Activated T-cell treated with anti-CD3 and anti-CD28 coated beads, Interleukin-2, amount 50 U/mL, for 4 hours (primary cell): ENCODE measurements around the gene DNAH1. TPM values are rescaled to one million over a fixed set of nuclear protein-coding genes. Genes with fewer than 3 reads are reported as not detected.

Source experiments
- ATAC-seq, 2 donors: fragments of 200-7000 bp; cut with Tn5 transposase; one replicate each; pipeline ENCODE4 v1.10.0; 2021
- DNase-seq: peaks from one replicate; pipeline ENCODE4 v3.0.0-alpha.2; 2020
- H3K27me3 Mint-ChIP-seq: one replicate; pipeline ENCODE4 v1.8.0; 2021; ENCODE audit warnings: low read depth, mixed read lengths
- H3K36me3 Mint-ChIP-seq: one replicate; pipeline ENCODE4 v1.8.0; 2022; ENCODE audit warnings: mixed read lengths; ENCODE audit not compliant: insufficient read depth
- H3K4me1 Mint-ChIP-seq: one replicate; pipeline ENCODE4 v1.8.0; 2021; ENCODE audit warnings: low read depth, mixed read lengths
- H3K4me3 Mint-ChIP-seq: one replicate; pipeline ENCODE4 v1.8.0; 2021; ENCODE audit warnings: mild to moderate bottlenecking, moderate library complexity, mixed read lengths
- H3K9me3 Mint-ChIP-seq: one replicate; pipeline ENCODE4 v1.8.0; 2021; ENCODE audit warnings: mixed read lengths
- total RNA-seq, 3 donors: library from RNA; stranded (reverse); gene quantifications; one replicate each; pipeline ENCODE4 v1.2.1, GENCODE V29; 2021

DNAH1 gene
- total RNA-seq, 3 donors from 2014 or later = 6.4 to 8.4 (median 6.6) TPM

DNA sequence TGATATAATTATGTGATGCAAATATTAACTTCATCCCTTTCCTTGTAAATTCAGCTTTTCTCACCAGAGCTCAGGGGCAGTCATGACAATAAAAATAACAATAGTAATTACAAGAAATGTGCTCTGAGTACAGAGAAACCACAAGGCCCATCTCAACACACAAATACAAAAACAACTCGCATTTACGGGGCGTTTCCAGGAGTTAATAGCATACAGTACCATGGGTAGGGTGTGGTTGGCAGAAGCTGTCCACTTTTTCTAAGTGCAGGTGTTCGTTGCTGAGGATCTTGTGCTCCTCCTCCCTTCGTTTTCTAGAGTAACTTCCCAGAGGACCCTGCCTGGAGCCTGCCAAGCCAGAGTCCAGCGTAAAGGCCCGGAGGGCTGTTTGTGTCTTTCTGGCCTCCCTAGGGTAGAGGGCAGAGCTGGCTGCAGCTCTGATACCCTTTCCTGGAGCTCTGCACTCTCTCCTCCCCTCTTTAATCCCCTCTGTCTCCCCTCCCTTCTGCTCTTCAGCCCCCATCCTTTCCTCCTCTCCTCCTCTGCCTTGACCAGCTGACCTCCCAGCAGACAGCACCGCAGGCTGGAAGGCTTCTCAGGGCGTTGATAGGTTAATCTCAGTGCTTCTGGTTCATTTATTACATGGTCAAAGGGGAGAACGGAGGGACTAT is 117.3 kb downstream of the DNAH1 start:
- no peak for ATAC-seq
- Mint-ChIP-seq H3K4me3 (no peak overlapping the region), H3K27me3 (no peaks in the 10 kb centered on the region), H3K4me1 (peaks cover 3% of the 10 kb centered on the region), H3K36me3 (no peaks in the 10 kb centered on the region), H3K9me3 (no peaks in the 10 kb centered on the region)
- DNase-seq = no peak

DNA sequence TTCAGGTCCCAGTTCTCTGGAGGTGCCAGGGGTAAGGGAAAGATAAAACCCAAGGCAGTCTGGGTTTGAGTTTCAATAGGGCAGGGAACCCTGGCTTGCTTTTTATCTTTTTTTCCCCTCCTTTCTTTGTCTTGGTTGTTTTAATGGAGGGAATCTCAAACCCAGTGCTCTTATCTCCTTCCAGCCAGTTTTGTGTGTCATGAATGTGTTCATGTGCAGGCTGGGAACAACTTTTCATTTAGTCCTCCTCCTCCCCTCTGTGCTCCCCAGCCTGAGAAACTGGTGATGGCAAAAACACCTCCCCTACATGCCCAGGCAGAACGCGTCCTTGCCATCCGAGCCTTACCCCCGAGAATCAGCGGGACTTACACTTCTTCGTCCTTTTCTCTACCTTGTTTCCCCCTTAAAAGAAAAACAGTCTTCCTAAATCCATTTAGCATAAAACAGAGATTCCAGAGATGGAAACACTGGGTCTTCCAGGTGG is 117.9 kb downstream of the DNAH1 start:
- no peak overlapping the region for H3K4me3 Mint-ChIP-seq
- no peaks in the 10 kb centered on the region for H3K27me3 Mint-ChIP-seq
- H3K36me3 Mint-ChIP-seq = no peaks in the 10 kb centered on the region
- DNase-seq (no peak), ATAC-seq (no peak)
- H3K4me1 Mint-ChIP-seq = peaks cover 3% of the 10 kb centered on the region
- no peaks in the 10 kb centered on the region for H3K9me3 Mint-ChIP-seq

DNA sequence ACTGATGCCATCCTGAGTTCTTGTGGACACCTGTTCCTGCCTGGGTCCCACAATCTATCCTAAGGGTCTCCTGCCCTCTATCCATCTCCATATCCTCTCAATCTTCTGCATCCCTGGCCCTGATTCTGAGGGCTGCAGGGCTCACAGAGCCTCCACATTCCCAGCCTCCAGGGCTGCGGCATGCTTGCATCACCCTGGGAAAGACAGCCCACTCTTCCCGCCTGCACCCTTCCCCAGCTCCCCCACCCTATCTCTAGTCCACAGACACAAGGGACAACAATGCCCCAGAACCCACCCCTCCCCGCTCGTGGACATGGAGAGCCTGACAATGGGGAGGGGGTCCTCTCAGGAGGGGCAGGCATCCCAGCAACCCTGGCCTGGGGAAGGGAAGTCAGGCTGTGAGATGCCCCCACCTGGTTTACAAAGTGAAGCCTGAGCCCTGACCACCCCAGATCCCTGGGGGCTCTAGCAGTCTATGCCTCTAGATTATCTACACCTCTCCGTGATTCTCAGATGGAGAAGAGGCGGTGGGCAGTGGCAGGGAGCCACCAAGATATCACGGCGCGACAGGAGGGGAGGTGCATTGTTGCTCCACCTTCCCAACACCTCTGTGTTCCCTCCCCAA is 118.5 kb downstream of the DNAH1 start:
- H3K4me3 Mint-ChIP-seq = no peak overlapping the region
- ATAC-seq (no peak), DNase-seq (no peak)
- H3K9me3 Mint-ChIP-seq = no peaks in the 10 kb centered on the region
- H3K27me3 Mint-ChIP-seq = no peaks in the 10 kb centered on the region
- H3K4me1 Mint-ChIP-seq = peaks cover 3% of the 10 kb centered on the region
- no peaks in the 10 kb centered on the region for H3K36me3 Mint-ChIP-seq

DNA sequence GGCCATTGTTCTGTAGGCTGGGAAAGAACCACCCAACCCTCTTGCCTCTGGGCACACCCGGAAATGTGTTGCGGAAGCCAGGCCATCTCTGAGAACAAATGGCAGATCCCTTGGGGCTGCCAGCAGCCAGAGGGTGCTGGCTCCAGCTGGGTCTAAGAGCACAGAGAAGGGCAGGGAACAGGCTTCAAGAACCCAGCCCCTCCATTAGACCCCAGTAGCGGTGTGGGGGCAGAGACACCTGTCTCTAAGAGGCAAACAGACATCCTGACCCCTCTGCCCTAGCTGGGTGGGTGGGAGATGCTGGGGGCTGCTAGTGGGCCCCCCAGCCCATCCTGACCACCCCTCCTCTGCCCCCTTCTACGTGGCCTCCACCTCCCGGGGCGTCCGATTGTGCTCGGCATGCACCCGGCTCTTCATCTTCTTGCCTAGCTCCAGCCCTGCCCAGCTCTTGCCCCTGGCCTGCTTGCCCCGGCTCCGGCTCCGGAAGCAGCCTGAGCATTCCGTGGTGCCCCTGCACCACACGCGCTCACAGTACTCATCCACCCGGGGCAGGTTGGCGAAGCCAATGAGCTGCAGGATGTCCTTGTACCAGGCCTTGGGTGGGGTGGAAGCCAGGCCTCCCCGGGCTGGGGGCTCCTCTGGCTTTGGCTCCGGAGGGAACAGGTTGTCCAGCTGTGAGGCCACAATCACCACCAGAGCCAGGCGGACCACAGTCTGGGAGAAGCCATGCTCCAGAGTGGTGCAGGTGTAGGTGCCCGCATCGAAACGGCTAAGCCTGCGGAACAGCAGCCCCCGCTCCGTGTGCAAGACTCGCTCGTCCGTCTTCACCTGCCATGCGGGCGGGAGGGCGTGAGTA is 119.4 kb downstream of the DNAH1 start:
- no peak overlapping the region for H3K4me3 Mint-ChIP-seq
- H3K36me3 Mint-ChIP-seq = no peaks in the 10 kb centered on the region
- ATAC-seq (no peak), DNase-seq (no peak)
- no peaks in the 10 kb centered on the region for H3K9me3 Mint-ChIP-seq
- peaks cover 3% of the 10 kb centered on the region for H3K4me1 Mint-ChIP-seq
- no peaks in the 10 kb centered on the region for H3K27me3 Mint-ChIP-seq

DNA sequence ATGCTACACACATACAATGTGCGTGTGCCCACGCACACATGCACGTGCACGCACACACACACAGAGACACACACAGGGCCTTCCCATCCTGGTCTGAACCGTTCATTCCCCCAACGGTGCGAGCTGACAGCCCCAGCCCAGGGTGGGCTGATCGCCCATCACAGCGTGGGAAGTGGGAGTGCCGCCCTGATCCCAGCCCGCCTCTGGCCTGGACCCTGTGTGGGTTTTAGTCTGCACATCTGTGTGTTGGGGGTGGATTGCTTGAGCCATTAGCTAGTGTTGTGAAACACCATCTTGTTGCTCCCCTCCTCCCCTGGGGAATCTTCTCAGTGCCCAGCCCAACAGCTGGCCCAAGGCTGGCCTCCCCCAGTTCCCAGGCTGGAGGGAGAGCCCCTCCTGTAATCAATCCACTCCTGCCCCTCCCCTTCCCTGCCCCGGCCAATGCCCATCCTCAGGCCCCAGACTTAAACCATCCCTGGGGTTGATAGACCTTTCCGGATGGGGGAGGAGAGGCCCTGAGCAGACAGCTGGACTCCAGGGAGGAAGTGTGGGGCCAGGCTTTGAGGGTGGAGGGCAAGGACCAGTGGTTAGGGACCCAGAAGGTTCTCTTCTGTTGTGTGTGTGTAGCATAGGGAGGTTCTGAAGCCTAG is 120.5 kb downstream of the DNAH1 start:
- no peaks in the 10 kb centered on the region for H3K9me3 Mint-ChIP-seq
- no peak overlapping the region for H3K4me3 Mint-ChIP-seq
- no peaks in the 10 kb centered on the region for H3K27me3 Mint-ChIP-seq
- H3K4me1 Mint-ChIP-seq = peaks cover 3% of the 10 kb centered on the region
- H3K36me3 Mint-ChIP-seq = no peaks in the 10 kb centered on the region
- DNase-seq (no peak), ATAC-seq (no peak)

DNA sequence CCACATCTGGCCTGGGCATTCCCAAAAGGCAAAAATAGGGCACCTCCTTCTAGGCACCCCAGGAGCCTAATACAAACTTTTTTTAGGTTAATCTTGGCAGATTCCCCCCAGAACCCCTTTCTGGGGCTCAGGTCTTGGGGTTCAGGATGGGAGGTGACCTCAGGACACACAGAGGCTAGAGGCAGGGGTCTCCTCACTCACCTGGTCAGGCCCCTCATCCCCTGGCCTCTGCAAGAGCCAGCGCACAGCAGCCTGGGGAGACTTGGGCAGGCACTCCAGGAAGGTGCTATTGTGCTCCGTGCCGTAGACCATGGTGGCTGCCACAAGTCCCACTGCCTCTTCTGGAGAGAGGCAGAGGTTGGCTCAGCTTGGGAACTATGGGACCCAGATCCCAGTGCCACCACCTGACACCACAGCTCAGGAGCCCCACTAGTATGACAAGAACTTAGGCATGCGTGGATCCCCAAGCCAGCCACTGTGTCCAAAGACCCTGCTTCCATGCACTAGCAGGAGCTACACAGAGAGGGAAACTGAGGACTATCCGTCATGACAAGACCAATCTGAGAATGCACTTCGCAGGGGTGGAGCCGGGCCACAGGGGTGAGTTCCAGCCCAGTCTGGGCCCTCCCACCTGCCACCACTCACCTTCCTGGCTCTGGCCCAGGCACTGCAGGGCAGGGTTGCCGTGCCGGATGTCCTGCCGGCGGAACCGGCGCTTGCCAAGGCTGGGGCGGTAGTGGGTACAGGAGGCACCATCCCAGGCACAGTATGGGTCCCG is 121.4 kb downstream of the DNAH1 start:
- no peaks in the 10 kb centered on the region for H3K36me3 Mint-ChIP-seq
- no peak for ATAC-seq
- H3K4me3 Mint-ChIP-seq = no peak overlapping the region
- H3K27me3 Mint-ChIP-seq = no peaks in the 10 kb centered on the region
- no peaks in the 10 kb centered on the region for H3K9me3 Mint-ChIP-seq
- H3K4me1 Mint-ChIP-seq = peaks cover 3% of the 10 kb centered on the region
- no peak for DNase-seq

DNA sequence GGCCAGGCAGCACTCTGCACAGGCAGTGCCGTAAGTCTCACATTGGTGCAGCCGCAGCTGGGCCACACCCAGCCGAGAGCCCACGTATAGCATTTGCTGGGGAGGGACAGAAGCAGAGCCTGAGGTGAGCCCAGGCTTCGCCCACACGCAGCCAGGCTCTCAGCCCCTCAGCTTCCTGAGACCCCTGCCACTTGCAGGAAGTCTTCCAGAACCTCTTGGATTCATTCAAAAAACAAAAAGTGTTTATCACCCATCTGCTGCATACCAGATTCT is 121.9 kb downstream of the DNAH1 start:
- H3K27me3 Mint-ChIP-seq = no peaks in the 10 kb centered on the region
- H3K4me1 Mint-ChIP-seq = peaks cover 3% of the 10 kb centered on the region
- no peak overlapping the region for H3K4me3 Mint-ChIP-seq
- no peaks in the 10 kb centered on the region for H3K36me3 Mint-ChIP-seq
- no peak for DNase-seq
- H3K9me3 Mint-ChIP-seq = no peaks in the 10 kb centered on the region
- no peak for ATAC-seq

DNA sequence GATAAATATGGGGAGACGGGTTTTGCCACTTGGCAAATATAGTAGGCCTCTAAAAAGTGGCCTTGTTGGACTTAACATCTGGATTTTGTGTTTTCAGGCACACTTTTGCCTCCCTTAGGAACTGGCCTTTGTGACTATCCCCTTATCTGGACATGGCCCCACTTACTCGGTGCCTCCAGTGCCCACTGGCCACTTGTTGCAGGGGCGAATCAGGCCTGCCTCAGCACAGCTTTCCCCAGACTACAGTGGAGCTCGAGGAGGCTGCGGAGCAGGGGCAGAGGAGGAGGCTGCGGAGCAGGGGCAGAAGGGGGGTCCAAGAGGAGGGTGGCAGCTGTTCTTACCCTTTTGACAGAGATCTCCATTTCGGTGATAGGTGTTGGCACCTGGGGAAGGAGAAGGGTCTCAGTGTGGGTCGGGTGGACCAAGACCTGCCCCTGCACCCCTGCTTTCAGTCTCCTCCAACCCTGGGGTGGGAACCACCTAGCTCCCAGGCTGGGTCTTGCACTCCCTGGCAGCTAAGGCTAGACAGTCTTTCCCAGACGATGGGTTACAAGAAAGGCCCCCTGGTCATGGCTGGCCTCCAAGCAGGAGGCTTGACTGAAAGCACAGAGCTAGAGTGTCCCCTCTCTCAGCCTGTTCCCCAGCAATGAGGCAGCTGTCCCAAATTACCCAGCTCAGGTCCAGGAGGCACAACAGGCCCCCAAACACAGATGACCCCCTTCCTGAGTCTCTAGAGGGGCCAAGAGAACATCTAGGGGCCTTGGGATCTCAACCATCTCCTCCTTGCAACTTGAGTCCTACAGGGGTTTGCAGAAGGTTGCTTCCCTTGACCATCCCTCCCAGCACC is 122.7 kb downstream of the DNAH1 start:
- Mint-ChIP-seq H3K9me3 (no peaks in the 10 kb centered on the region), H3K36me3 (no peaks in the 10 kb centered on the region), H3K27me3 (no peaks in the 10 kb centered on the region), H3K4me3 (no peak overlapping the region), H3K4me1 (peaks cover 3% of the 10 kb centered on the region)
- no peak for ATAC-seq
- no peak for DNase-seq

DNA sequence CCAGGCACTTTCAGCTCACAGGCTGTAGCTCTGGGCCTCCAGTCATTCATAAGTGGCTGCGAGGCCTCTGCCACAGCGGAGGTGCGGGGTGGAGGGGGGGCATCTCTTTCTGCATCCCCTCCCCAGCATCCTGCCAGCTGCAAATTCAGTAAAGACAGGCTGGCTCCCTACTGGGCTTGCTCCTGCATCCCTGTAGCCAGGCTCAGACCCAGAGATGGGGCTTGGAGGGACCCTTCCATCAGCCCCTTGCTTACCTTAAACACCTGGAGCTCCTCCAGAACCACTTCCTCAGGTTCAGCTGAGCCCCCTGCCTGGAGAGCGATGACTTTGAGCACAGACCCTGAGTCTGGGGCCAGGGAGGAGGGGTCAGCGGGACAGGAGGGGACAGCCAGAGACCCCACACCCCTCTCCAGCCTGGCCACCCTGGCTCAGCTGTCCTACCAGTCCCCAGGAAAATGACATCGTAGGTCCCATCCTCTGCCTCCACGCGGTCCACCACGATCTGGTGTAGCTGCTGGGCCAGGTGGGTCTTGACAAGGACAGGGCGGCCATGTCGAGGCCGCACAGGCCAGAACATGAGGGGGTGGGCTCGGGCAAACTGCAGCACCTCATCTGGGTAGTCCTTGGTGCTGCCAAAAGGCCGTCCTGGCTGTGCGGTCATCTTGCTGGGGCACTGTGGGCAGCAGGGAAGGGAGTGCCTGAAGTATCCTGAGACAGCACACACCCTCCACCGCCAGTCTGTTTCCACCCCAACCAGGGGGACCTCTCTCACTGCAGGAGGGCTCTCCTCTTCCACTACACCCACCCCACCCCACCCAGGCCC is 123.5 kb downstream of the DNAH1 start:
- no peaks in the 10 kb centered on the region for H3K4me1 Mint-ChIP-seq
- H3K27me3 Mint-ChIP-seq = no peaks in the 10 kb centered on the region
- ATAC-seq = no peak
- no peak overlapping the region for H3K4me3 Mint-ChIP-seq
- no peak for DNase-seq
- H3K9me3 Mint-ChIP-seq = no peaks in the 10 kb centered on the region
- no peaks in the 10 kb centered on the region for H3K36me3 Mint-ChIP-seq

DNA sequence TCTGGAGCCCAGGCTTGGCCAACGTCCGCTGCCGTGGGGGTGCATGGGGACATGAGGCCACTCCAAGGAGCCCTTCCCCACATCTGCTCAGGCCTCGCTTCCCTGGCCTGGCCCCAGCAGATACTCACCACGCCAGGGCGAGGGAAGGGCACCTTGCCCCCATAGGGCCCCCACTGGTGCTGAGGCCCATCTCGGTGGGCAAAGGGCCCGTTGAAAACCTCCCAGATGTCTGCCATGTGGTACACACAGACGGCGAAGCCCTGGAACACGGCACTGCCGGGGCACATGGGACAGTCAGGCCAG is 124.1 kb downstream of the DNAH1 start:
- Mint-ChIP-seq H3K9me3 (no peaks in the 10 kb centered on the region), H3K36me3 (no peaks in the 10 kb centered on the region), H3K4me3 (no peak overlapping the region), H3K4me1 (peaks cover 2% of the 10 kb centered on the region), H3K27me3 (no peaks in the 10 kb centered on the region)
- DNase-seq = no peak
- no peak for ATAC-seq

DNA sequence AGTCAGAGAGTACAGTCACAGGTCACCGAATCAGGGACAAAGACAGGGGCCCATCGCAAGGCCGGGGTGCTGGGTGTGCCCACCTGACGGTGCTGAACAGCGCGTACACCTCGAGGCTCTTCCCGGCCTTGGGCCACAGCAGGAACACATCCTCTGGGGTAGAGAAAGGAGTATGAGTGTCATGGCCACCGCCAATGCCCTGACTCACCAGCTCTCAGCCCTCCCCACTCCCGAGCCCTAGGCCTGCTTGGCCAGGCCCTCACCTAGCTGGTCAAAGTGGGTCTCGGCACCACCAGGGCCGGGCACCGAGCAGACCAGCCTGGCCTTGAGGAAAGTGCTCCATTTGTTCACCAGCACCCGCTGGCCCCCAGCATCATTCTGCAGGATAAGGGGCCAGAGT is 124.6 kb downstream of the DNAH1 start:
- Mint-ChIP-seq H3K27me3 (no peaks in the 10 kb centered on the region), H3K36me3 (no peaks in the 10 kb centered on the region), H3K4me1 (peaks cover 2% of the 10 kb centered on the region), H3K9me3 (no peaks in the 10 kb centered on the region), H3K4me3 (no peak overlapping the region)
- ATAC-seq (no peak), DNase-seq (no peak)

DNA sequence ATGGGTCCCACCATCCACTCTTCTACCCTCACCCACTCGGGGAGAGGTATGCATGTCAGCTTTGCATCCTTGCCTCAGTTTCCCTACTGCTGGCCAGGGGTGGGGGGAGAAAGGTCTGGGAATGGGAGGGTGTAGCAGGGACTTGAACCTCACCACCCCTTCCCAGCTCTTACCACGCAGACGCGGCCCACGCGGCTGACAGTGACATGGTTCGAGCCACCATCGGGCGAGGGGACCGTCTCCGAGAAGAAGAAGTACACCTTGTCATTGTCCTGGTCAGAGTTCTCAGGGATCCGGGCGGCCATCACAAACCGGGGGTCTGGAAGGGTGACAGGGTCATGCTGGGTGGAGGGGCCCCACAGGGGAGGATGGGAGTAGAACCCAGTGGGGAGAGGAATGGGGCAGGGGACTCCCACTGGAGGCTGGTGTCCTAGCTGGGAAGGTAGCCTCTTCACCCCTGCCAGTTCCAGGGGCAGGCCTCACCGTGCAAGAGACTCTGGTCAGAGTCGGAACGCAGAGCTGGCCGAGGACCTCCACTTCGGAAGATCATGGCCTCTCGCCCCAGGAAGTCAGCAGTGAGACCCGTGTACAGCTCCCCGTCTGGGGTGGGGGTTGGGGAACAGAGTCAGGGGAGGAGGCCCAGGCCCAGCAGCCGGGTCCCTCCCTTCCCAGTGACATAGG is 125.1 kb downstream of the DNAH1 start:
- H3K4me1 Mint-ChIP-seq = peaks cover 2% of the 10 kb centered on the region
- DNase-seq (no peak), ATAC-seq (no peak)
- no peaks in the 10 kb centered on the region for H3K36me3 Mint-ChIP-seq
- H3K27me3 Mint-ChIP-seq = no peaks in the 10 kb centered on the region
- no peak overlapping the region for H3K4me3 Mint-ChIP-seq
- H3K9me3 Mint-ChIP-seq = no peaks in the 10 kb centered on the region
